Dermis microvascular lymphatic vessel endothelial cell (primary cell): ENCODE results near the gene TJAP1. TPM values are rescaled to one million over a fixed set of nuclear protein-coding genes. Genes with fewer than 3 reads are reported as not detected.

Source experiments
- DNase-seq, 2 donors: peaks; one replicate each; pipeline versions ENCODE4 v3.0.0 to v3.0.0-alpha.2; 2010; ENCODE audit warnings: low read depth in 2 of 2
- total RNA-seq: library from RNA; depleted of rRNA; stranded (reverse); fragments of >200 nt; gene quantifications from 2 replicates; pipeline ENCODE4 v1.2.1, GENCODE V29; 2014

TJAP1 gene
- total RNA-seq, 1 donor from 2014 or later = 7.3 TPM

- DNase-seq = no peak
These were observed 27.6 kb downstream of the TJAP1 start for GRCh38 chr6:43504756-43505593.

- peak in 1 of 2 donors; percentile 30 for DNase-seq
These were observed 28.3 kb downstream of the TJAP1 start for GRCh38 chr6:43505718-43506117.

- no peak for DNase-seq
These were observed 28.8 kb downstream of the TJAP1 start for GRCh38 chr6:43506171-43506570.

GRCh38 chr6:43506667-43507471 is 29.5 kb downstream of the TJAP1 start:
- peak; percentile 80 to 84 for DNase-seq

GRCh38 chr6:43508481-43509141 is 31.2 kb downstream of the TJAP1 start:
- DNase-seq = no peak

GRCh38 chr6:43509142-43509983 is 32.0 kb downstream of the TJAP1 start:
- DNase-seq = no peak

- DNase-seq = peak; percentile 52 to 81
These were observed 32.8 kb downstream of the TJAP1 start, which contains the start of gene LRRC73 for GRCh38 chr6:43509984-43510826. Gene LRRC73, minus strand, starts transcription at chr6:43510346. Its CDS starts 561 bp downstream, at chr6:43509785.

- DNase-seq = no peak
These were observed 33.4 kb downstream of the TJAP1 start for GRCh38 chr6:43510827-43511163.

GRCh38 chr6:43511824-43512415 is 34.5 kb downstream of the TJAP1 start:
- DNase-seq = no peak

GRCh38 chr6:43515808-43516207 is 38.4 kb downstream of the TJAP1 start:
- DNase-seq = no peak

GRCh38 chr6:43516367-43516696 is 39.0 kb downstream of the TJAP1 start:
- DNase-seq = no peak

GRCh38 chr6:43516697-43517504 is 39.5 kb downstream of the TJAP1 start, which contains the start of the genes POLR1C and YIPF3:
Gene POLR1C, plus strand, starts transcription at chr6:43517089. Its CDS starts 21 bp downstream, at chr6:43517110.
Gene YIPF3, minus strand, starts transcription at chr6:43516926. Its CDS starts 119 bp downstream, at chr6:43516807.
- DNase-seq = peak; percentile 95 to 98

GRCh38 chr6:43517505-43518357 is 40.4 kb downstream of the TJAP1 start:
- no peak for DNase-seq

- DNase-seq = no peak
These were observed 42.7 kb downstream of the TJAP1 start for GRCh38 chr6:43520097-43520496.

- DNase-seq = peak in 1 of 2 donors; percentile 9
These were observed 44.5 kb downstream of the TJAP1 start for GRCh38 chr6:43521836-43522235.

GRCh38 chr6:43522547-43523261 is 45.3 kb downstream of the TJAP1 start:
- no peak for DNase-seq

GRCh38 chr6:43523284-43523683 is 45.9 kb downstream of the TJAP1 start:
- DNase-seq = no peak
